ENCODE results near the gene TRPM5.

The TRPM5 gene

DNA sequence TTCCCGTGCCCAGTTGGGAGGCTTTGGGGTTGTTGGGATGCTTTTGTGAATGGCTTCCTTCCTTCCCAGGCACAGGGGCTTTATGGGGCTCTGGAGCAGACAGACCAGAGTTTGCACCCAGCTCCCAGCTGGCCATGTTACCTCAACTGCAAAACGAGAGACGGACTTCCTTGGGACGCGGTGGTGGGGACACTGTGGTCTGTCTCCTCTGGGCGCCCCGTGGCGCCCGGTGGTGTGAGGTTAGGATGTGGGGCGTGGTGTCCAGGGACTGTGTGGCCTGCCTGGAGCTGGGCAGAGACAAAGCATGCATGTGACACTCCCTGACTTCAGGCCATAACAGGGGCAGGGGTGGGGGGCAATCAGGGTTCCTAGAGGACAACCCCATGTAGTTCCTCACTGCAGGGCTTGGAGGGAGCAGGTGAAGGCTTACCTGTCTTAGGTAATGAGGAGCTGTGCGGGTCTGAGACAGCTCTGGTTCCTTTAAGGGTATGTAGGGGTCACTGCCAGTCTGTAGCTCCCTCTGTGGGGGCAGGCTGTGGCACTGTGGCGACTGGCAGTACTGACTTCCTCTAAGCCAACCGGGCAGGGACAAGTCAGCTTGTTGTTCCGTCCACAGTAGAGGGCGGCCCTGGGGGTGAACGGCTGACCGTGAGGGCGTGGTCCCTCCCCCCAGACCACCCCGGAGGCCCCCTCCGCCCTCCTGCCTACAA, 14.9 kb upstream of the TRPM5 start:
- no peak for FAIRE-seq
- DNase-seq (ENCODE audit: low spot score), result no peak

DNA sequence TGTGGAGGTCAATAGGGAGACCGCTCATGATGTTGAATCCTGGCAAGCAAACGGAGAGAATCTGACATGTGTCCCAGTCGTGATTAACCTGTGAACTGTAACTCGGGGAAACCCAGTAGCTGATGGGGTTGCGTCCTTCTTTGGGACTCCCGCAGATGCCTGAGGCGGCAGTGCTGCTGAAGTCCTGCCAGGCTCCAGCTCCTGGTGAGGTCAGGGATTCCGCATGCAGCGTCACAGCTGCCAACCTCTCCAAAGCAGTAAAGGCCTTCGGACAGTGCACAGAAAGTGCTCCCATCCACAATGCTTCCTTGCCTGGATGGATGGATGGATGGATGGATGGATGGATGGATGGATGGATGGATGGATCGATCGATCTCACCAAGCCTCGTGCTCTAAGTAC, 14.0 kb upstream of the TRPM5 start:
- no peak for FAIRE-seq

DNA sequence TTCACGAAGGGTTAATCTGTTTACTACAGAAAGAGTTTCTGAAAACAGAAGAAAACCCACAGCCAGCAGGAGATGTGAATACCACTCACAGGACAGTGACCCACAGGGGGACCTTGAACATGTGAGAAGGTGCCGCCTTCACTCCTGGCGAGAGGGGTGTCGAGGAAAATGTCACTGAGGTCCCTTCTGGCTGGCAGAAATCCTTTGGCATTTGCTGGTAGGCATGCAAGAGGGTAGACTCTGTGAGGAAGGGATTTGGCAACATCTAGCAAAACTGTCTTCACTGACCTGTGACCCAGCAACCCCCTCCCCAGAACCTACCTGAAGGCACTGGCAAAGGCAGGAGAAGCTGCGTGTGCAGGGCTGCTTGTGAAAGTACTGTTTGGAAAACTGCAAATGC, 9.1 kb upstream of the TRPM5 start:
- DNase-seq (ENCODE audit: low spot score), result no peak
- FAIRE-seq, result no peak

More for the DNA sequence above, 14.0 kb upstream of the TRPM5 start:
- DNase-seq (ENCODE audit: low spot score), result no peak

- no peak for FAIRE-seq
- DNase-seq (ENCODE audit: low spot score), result no peak
Observed at GRCh38 chr11:2452321-2453012, 8.2 kb upstream of the TRPM5 start.

DNA sequence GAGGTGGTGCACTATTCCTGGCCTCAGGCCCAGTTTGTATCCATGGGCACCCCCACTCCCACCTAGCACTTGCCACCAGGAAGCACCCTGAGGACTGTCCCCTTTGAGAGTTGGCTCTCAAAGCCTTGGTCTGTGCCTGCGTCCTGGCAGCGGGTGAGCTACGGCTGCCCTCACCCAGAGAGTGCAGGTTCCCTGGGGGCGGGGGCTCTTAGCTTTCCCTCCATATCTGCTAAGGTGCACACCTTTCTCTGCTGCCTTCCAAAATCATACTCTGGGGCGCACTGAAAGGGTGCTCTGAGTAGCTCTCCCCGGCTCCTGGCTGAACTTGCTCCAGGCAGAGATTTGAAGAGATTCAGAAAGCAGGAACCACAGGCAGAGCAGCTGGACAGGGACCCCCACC, 7.6 kb upstream of the TRPM5 start:
- FAIRE-seq, result no peak
- no peak for DNase-seq (ENCODE audit: low spot score)

DNA sequence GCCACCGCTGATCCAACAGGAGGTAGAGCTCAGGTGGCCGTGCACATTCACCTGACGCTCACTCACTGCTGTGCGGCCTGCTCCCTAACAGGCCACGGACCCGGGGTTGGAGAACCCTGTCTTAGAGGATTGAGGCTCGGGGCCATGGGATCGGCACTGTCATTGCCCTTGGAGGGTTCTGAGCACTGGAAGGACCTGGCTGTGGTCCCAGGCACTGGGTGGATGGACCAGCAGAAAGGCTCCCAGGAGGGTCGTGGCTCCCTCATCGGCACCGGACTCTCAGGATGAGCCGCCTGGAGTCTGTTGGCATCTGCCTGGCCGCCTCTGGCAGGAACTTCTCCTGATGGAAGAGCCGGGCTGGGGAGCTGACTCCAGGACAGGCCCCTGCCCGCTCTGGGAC, 7.0 kb upstream of the TRPM5 start:
- FAIRE-seq (no peak), DNase-seq (ENCODE audit: low spot score) (no peak)

- DNase-seq (ENCODE audit: low spot score), result no peak
- FAIRE-seq, result no peak
Observed at GRCh38 chr11:2450321-2451041, 6.2 kb upstream of the TRPM5 start.

GRCh38 chr11:2449548-2450320, 5.4 kb upstream of the TRPM5 start:
- DNase-seq (ENCODE audit: low spot score), result no peak

DNA sequence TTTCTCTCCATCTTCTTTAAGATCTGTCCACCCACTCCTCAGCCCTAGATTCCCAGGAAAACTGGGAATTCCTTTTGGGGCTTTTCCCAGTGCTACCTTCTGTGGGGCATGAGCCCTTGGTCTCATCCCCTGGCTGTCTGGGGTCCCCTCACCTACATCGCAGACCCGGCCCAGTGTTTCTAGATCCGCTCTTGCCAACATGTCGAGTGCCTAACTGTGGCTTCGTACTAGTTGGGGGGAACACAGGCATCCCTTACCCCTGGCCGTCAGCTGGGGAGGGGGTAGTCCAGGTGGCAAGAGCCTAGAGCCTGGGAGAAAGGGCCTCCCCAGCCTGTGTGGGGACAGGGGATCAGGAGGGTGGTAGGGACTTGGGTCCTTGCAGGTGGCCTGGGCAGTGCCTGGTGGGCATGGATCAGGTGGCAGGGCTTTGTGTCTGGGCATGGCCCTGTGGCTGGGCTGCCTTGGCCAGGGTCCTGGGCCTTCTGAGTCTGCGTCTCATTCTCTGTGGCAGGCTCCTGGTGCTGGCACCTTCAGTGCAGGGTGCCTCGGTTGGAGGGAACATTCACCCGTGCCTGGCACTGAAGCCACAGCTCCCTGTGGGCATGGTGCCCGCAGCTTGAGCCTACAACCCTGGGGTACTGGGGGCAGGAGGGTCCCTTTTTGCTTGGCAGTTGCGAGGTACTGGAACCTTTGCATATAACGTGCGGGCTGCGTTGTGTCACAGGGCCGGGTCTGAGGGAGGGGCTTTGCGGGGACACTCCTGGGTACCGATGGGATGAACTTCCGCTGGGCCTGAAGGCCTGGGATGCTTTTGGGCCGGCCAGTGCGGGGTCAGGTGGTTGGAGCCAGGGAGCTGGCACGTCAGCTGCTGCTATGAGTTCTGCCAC, 4.6 kb upstream of the TRPM5 start:
- DNase-seq (ENCODE audit: low spot score) (no peak), FAIRE-seq (no peak)

More at GRCh38 chr11:2449548-2450320, 5.4 kb upstream of the TRPM5 start:
- FAIRE-seq, result no peak

GRCh38 chr11:2447951-2448650, 3.8 kb upstream of the TRPM5 start:
- no peak for DNase-seq (ENCODE audit: low spot score)
- FAIRE-seq, result no peak

DNA sequence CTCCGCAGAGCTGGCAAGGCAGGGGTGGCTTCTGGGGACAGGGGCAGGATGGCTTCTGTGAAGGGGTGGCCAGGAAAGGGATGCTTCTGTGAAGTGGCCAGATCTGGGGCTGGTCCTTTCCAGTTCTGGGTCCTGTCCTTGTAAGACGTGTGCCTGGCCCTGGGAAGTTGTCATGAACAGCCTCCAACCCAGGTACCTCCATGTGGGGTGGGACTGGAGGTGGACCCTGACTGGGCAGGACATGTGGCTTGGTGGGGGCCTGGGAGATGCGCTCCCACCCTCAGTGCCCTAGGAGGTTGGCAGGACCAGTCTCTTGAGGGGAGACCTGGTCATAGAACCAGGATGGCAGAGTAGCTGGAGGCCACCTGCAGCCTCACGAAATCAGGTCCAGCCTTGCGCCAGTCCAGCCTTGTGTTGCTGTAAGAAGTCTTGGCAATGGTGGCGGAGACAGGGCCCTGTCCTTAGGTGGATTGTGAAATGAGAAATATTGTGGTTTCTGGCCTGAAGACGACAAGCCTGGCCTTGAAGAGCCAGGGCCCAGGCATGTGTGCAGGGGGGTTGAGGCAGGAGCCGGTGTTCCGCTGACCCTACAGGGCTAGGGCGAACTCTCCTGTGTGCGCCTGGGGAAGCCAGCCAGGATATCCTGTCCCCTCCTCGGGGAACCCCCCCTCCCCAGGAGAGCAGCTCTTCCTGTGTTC, 3.1 kb upstream of the TRPM5 start:
- FAIRE-seq, result no peak
- no peak for DNase-seq (ENCODE audit: low spot score)

GRCh38 chr11:2446590-2447252, 2.4 kb upstream of the TRPM5 start:
- no peak for DNase-seq (ENCODE audit: low spot score)
- FAIRE-seq, result no peak

- FAIRE-seq, result no peak
- no peak for DNase-seq (ENCODE audit: low spot score)
Observed at GRCh38 chr11:2445746-2446551, 1.6 kb upstream of the TRPM5 start.

DNA sequence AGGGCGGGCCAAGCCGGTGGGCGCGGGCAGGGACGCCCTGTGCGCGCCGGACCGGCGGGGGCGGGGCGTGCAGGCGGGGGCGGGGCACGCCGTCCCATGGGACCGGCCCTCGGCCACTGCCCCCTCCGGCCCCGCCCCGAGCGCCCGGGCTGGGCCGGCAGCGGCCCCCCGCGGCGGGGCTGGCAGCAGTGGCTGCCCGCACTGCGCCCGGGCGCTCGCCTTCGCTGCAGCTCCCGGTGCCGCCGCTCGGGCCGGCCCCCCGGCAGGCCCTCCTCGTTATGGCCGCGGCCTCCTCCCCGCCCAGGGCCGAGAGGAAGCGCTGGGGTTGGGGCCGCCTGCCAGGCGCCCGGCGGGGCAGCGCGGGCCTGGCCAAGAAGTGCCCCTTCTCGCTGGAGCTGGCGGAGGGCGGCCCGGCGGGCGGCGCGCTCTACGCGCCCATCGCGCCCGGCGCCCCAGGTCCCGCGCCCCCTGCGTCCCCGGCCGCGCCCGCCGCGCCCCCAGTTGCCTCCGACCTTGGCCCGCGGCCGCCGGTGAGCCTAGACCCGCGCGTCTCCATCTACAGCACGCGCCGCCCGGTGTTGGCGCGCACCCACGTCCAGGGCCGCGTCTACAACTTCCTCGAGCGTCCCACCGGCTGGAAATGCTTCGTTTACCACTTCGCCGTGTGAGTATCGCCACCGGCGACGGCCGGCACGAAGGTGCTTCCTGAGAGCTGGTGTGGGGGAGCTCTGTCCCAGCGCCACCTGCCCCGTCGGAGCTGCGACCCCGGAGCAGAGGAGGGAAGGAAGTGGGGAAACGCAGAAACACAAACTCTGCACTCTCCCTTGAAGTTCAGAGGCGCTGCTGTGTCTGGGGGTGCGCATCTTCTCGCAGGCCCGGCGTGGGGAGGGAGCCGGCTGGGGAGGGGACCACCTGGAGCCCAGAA, 769 bp upstream of the TRPM5 start, which contains the start of gene KCNQ1:
KCNQ1 (plus strand) TSS at position 188 of the 925 bp plus-strand sequence; CDS start at position 279, 91 bp downstream.
- peak; percentile 88 for DNase-seq (ENCODE audit: low spot score)
- FAIRE-seq, result no peak

GRCh38 chr11:2443406-2443805, 908 bp downstream of the TRPM5 start:
- DNase-seq (ENCODE audit: low spot score), result no peak
- FAIRE-seq, result no peak

- DNase-seq (ENCODE audit: low spot score) (no peak), FAIRE-seq (no peak)
Observed at GRCh38 chr11:2442589-2442988, 1.7 kb downstream of the TRPM5 start.

- no peak for DNase-seq (ENCODE audit: low spot score)
- FAIRE-seq, result no peak
Observed at GRCh38 chr11:2441171-2441570, 3.1 kb downstream of the TRPM5 start.

Measured in urothelium cell line (cell line).